GM15510 (cell line): ENCODE results near the gene IGF2BP2.

Source experiments
- POLR2A ChIP-seq: IDR thresholded peaks from 3 replicates; pipeline ENCODE4 v1.6.1; 2011; ENCODE audit warnings: borderline replicate concordance; ENCODE audit not compliant: insufficient read length; ENCODE audit errors: extremely low read depth

The IGF2BP2 gene

DNA sequence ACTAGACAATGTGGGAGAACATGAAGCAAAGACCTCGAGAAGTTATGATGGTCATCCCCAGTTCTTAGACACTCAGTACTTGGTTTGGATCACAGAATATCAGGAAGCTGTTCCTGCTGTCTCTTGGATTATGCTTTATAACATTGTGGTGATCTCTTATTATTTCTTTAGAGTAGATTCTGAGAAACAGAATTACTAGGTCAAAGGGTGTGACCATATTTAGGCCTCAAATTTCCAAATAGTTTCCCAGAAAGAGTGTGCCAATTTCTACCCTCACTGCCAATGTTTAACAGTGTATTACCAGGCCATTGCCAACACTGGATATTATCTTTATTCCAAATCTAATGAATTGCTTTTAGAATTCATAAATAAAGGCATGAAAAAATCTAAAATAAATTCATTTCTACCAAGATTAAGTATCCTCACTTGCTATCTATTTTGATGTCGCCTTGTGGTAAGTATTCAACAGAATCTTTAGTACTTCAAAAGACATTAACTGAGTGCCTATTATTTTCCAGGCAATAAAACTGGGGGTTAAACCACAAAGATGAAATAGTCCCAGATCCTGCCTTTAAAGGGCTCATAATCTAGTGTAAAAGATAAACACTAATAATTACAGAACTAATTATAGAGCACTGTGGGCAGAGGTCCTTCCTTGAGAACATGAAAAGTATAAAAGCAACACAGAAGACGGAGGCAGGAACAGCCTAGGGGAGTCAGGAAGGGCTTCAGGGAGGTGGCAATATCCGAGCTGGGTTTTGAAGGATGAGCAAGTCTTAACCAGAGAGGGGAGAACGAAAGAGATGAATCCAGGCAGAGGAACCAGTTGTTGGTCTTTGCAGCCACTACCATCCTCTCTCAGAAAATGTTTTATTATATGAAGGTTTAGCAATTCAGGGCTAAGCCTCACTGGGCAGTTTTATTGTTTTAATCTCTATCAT lies 86.8 kb downstream of the IGF2BP2 start:
- TF ChIP-seq POLR2A, result no peak

DNA sequence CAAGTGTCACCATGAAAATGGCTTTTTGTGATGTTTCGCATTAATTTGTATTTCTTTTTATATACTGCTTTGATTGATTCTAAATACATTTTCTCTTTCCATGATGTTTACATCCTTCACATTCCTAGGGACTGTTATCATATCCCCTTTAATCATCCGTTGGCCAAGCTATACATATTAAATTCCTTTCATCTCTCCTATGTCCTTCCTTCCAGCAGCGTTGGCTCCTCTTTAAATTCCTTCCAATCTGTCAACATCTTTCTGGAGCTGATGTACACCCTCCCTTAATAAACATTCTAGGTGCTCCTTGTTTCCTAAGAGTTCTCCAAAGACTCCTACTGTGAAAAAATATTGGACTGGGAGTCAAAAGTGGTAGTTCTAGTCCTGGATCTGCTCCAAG lies 87.8 kb downstream of the IGF2BP2 start:
- TF ChIP-seq POLR2A, result no peak

DNA sequence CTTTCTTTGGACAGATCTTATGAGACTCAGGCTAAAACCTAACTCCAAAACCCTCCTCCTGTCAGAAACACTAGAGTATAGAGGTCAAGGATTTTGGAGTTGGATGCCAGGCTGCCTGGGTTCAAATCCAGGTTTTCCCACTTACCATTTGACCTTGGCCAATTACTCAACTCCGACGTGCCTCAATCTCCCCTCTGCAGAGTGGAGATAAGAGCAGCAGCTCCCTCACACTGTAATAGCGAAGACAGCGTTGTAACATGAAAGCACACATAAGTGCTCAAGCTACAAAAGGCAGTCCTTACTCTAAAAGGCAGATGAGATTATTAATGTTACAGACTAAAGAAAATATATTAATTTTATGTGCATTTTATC lies 90.1 kb downstream of the IGF2BP2 start:
- no peak for TF ChIP-seq POLR2A

DNA sequence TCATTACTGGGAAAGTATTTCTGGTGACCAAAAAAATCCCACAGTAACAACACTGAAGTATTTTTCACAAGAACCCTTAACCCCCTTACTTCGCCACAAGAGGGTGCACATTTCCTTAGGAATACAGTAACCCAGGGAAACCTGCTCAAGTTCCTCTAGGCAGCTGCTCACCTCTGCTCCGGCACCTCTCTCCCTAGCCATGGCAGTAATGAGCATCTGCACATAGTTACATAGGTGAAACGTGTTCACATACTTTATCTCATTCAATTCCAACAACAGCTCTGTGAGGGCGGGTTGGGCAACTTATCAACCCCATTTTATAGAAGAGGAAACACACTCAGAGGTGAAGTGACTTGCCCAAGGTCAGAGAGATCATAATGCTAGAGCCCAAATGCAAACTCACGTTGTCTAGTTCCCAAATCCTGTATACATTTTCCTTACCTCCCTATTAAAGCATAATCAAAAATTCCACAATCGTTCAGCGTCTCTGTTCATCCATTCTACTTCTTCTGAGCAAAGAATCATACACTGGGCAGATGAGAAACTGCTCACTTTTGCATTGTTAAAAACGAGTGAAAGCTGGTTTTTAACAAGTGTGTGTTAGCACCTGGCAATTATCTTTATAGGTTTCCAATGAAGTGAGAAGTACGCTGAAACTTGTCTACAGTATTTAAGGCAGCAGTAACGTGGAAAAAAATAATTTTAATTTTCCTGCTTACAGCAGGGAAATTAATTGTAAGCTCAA lies 90.7 kb downstream of the IGF2BP2 start:
- no peak for TF ChIP-seq POLR2A

DNA sequence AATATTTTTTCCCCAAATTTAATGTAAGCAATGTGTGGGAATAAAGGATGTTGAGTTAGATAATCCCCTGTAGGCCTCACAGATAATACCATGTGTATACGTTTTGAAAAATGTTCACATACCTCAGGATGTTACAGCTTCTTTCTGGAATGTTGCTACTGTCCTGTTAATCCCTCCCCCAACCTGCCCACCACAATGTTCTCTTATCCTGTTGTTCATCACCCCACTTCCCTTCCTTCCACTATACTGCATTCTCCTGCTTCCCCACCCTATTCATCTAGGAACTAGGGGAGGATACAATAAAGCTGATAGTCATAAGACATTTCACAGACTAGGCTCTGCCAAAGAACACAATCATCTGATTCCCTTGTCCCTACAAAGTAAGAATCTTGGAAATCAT lies 92.1 kb downstream of the IGF2BP2 start:
- no peak for TF ChIP-seq POLR2A

DNA sequence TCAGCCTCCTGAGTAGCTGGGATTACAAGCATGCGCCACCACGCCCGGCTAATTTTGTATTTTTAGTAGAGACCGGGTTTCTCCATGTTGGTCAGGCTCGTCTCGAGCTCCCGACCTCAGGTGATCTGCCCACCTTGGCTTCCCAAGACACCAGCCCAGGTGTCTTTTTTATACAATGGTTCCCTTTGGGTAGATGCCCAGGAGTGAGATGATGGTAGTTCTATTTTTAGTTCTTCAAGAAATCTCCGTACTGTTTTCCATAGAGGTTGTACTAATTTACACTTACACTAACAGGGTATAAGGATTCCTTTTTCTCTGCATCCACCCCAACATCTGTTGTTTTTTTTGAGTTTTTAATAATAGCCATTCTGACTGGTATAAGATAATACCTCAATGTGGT lies 94.3 kb downstream of the IGF2BP2 start:
- TF ChIP-seq POLR2A, result no peak

DNA sequence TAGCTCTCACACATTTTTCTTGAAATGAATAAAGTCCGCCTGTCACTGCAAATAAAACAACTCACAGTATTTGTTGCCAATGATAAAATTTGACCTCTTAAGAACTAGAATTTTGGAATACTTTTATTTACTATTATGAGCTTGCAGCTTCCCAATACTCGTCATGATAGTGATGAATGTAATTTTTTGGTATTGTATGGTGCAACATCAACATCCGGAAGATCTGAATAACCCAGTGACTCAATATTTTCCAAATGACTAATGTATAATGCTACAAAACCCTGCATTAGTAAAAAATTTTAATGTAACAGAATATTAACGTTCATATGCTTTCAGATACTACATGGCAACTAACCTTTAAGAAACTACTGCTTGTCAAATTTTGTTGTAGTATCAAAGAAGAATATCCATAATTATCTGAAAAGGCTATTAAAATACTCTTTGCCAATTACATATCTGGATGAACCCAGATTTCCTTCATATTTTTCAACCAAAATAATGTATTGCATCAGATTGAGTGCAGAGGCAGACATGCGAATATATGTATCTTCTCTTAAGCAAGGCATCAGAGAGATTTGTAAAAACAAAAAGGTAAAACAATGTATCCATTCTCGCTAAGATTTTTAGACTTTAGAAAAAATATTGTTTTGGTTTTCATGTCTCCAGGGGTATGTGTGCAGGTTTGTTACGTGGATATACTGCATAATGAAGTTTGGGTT lies 95.3 kb downstream of the IGF2BP2 start:
- TF ChIP-seq POLR2A, result no peak

DNA sequence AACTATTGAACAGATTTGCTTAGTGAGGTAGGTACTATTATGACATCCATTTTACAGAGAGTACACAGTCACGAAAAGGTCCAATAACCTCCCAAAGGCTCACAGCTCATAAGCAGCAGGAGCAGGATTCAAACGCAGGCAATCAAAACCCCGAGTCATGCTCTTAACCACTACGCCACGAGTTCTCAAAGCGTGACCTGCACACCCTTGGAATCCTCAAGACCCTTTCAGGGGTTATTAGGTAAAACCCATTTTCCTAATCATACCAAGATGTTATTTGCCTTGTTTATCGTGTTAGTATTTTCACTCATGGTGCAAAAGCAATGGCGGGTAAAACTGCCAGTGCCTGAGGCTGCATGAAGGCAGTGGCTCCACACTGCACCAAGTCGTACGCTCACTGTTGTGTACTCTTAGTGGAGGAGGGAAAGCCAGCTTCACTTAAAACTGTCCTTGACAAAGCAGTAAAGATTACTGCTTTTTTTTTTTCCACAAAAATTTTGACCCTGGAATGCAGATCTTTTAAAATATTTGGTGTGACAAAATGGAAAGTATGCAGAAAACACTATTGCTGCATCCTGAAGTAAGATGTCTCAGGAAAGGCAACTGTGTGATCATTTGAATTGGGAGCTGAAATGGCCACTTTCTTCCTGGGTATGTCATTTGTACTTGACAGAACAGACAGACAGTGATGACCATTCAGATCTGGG lies 96.1 kb downstream of the IGF2BP2 start:
- TF ChIP-seq POLR2A, result no peak

DNA sequence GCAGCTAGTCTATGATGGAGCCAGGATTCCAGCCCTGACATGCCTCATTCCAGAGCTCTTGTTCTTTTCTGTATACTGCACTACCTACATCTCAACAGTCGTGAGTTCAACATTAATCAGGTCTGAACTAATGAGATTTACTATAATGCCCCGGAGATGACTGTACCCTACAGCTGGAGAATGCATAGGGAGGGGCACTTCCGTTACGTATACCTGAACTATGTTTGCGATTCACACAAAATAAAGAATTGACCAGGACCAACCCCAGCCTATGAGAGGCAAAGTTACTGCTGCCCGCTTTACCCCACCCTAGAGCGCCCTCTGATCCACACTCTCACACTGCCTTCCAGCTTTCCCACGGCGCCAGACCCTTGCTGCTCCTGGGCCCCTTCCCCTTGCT lies 97.0 kb downstream of the IGF2BP2 start:
- no peak for TF ChIP-seq POLR2A

DNA sequence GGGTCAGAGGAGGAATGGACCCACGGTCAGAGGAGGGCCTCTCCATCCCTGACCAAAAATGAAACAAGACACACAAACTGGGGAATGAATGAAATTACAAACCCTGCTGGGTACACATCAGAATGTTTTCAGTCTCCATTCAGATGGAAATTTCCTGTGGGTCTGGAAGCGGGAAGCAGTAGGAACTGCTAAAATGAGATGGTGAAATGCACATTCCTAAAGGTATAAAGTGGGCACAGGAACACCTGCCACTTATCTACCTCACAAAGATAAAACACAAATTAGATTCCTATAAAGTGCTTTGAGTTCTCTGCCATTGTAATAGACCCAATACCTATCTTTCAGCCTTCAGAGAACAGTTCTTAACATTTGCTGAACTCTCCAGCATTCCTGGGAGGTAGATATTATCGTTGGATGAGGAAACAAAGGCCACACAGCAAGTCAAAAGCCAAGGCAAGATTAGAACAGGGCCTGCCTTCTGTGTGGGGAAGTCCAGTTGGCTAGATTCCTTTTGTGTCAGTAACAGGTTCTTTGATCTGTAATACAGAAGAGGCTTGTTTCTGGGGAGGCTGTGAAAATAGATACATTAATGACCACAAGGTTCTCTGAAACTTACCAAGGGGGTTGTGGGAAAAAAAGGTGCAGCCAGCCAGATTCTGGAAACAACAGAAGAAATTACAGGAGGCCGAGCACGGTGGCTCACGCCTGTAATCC lies 98.4 kb downstream of the IGF2BP2 start:
- TF ChIP-seq POLR2A, result no peak

DNA sequence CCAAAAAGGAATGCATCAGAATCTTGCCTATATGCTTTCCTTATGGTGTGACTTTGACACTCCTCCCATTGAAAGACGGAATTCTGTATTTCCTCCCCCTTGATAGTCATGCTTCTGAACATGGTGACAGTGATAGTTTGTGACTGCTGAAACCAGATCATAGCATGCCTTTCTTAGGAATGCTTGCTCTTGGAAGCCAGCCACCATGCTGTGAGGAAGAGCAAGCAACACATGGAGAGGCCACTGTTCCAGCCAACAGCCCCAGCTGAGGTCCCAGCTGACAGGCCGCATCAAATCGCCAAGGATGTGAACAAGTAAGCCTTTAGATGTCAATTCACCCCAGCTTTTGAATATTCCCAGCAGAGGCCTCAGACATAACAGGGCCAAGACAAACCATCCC lies 100.1 kb downstream of the IGF2BP2 start:
- no peak for TF ChIP-seq POLR2A

DNA sequence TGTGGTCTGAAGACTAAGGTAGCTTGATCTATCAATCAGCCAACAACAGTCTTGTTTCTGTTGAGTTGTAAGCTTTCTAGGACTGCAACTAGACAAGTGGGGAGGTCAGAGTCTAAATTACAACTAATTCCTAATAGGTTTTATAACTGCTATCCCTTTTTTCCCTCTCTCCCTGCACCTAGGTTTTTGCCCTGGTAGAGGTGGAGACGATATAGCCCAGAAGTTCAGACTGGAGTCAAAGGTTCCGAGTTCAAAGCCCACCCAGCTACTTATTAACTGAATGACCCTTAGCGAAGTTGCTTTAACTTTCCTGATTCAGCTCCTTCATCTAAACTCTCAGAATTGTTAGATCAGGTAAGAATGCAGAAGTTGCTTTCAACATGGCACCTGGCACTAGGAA lies 100.6 kb downstream of the IGF2BP2 start:
- TF ChIP-seq POLR2A, result no peak

DNA sequence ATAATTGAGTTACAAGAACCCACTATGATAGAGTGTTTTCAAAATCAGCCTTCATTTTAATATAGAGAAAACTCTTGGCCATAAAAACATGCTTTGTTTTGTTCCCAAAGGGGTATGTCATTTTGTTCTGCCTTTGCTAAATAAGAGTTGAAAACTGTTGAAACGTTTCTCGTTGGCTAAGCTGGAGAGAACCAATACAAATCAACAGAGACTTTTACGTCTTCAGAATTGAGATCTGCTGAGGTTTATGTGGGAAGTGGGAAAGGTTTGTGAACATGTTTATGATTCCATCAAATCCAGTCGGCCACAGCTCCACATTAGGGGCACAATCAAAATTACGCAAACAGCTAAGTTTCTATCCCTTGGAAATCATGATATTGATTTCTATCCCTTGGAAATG lies 102.0 kb downstream of the IGF2BP2 start:
- no peak for TF ChIP-seq POLR2A

DNA sequence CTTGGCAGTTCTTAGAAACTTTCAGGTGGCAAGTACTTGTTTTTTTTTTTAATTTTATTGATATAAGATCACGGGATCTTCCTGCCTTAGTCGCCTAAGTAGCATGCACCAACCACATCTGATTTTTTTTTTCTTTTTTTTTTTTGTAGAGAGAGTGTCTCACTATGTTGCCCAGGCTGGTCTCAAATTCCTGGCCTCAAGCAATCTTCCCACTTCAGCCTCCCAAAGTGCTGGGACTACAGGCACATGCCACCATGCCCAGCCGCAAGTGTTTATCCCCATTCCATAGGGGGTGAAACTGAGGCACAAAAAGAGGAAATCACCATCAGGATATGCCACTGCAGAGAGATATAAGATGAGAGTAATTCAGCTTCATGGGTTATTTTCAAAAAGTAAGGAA lies 102.9 kb downstream of the IGF2BP2 start:
- no peak for TF ChIP-seq POLR2A
